LHCN-M2 (cell line): ENCODE results near the gene ATAD3A. TPM values are rescaled to one million over a fixed set of nuclear protein-coding genes. Genes with fewer than 3 reads are reported as not detected.
"Not testable (repeated sequence)": the region's sequence is repeated elsewhere in the genome, so short reads cannot be mapped to it uniquely, and the experiment has no call there.

Source experiments
- DNase-seq: peaks from one replicate; pipeline ENCODE4 v3.0.0-alpha.2; 2012; ENCODE audit warnings: low read depth
- total RNA-seq: library from RNA; depleted of rRNA; stranded (reverse); fragments of >200 nt; gene quantifications from 2 replicates; pipeline ENCODE4 v1.2.3, GENCODE V29; 2014

ATAD3A gene
- total RNA-seq, 1 experiment from 2014 or later = 65.0 TPM

- no peak for DNase-seq
Observed at GRCh38 chr1:1489861-1490260, 22.1 kb upstream of the ATAD3A start.

- no peak for DNase-seq
Observed at GRCh38 chr1:1490633-1491230, 21.2 kb upstream of the ATAD3A start.

GRCh38 chr1:1491601-1492000 is 20.4 kb upstream of the ATAD3A start:
- no peak for DNase-seq

- not testable (repeated sequence) for DNase-seq
Observed at GRCh38 chr1:1494311-1494710, 17.7 kb upstream of the ATAD3A start.

- DNase-seq = not testable (repeated sequence)
Observed at GRCh38 chr1:1495461-1495975, 16.4 kb upstream of the ATAD3A start.

- DNase-seq = peak; percentile 73
Observed at GRCh38 chr1:1504777-1505365, 7.1 kb upstream of the ATAD3A start.

- peak; percentile 26 for DNase-seq
Observed at GRCh38 chr1:1505366-1505798, 6.6 kb upstream of the ATAD3A start.

- not testable (repeated sequence) for DNase-seq
Observed at GRCh38 chr1:1505801-1506200, 6.2 kb upstream of the ATAD3A start.

GRCh38 chr1:1507305-1507704 is 4.7 kb upstream of the ATAD3A start:
- no peak for DNase-seq

GRCh38 chr1:1508775-1509464 is 3.0 kb upstream of the ATAD3A start:
- not testable (repeated sequence) for DNase-seq

- DNase-seq = not testable (repeated sequence)
Observed at GRCh38 chr1:1509465-1509850, 2.5 kb upstream of the ATAD3A start.

- peak; percentile 22 for DNase-seq
Observed at GRCh38 chr1:1510912-1511532, 940 bp upstream of the ATAD3A start.

GRCh38 chr1:1512425-1512824 is 463 bp downstream of the ATAD3A start:
- DNase-seq = not testable (repeated sequence)

- DNase-seq = not testable (repeated sequence)
Observed at GRCh38 chr1:1513675-1514074, 1.7 kb downstream of the ATAD3A start.

GRCh38 chr1:1514376-1514775 is 2.4 kb downstream of the ATAD3A start:
- not testable (repeated sequence) for DNase-seq

GRCh38 chr1:1516923-1517322 is 5.0 kb downstream of the ATAD3A start:
- DNase-seq = not testable (repeated sequence)

GRCh38 chr1:1517973-1518620 is 6.1 kb downstream of the ATAD3A start:
- DNase-seq = no peak

- not testable (repeated sequence) for DNase-seq
Observed at GRCh38 chr1:1518621-1519007, 6.7 kb downstream of the ATAD3A start.

- not testable (repeated sequence) for DNase-seq
Observed at GRCh38 chr1:1519805-1520505, 8.0 kb downstream of the ATAD3A start.

GRCh38 chr1:1521331-1521730 is 9.4 kb downstream of the ATAD3A start:
- DNase-seq = no peak

- not testable (repeated sequence) for DNase-seq
Observed at GRCh38 chr1:1522536-1522935, 10.6 kb downstream of the ATAD3A start.
